ENCODE data around the gene RNF121.

- TF ChIP-seq POLR2AphosphoS5 (IDR thresholded peaks at IDR 0.05; ENCODE audit: low read depth, low read length) = peak; percentile 70
- TF ChIP-seq TAF1 (IDR thresholded peaks at IDR 0.05; ENCODE audit: low read depth, low read length) = peak; percentile 67; the same call in 1 of the 2 replicates
- no peak for TF ChIP-seq CTCF (IDR thresholded peaks at IDR 0.05; ENCODE audit: control extremely low read depth in 1 of 3, insufficient read depth in 1 of 3, low read depth in 1 of 3, low read length in 3 of 3)
Observed at GRCh38 chr11:71927820-71928736, 768 bp upstream of the RNF121 start, which contains the start of gene XNDC1N.

Measured in H1 (cell line).